Right ventricle myocardium inferior (tissue), 1 donor: Measurements from ENCODE around the gene SCCPDH. TPM values are rescaled to one million over a fixed set of nuclear protein-coding genes. Genes with fewer than 3 reads are reported as not detected.
"Not testable (repeated sequence)": the region's sequence is repeated elsewhere in the genome, so short reads cannot be mapped to it uniquely, and the experiment has no call there.

Experiments
- ATAC-seq: fragments of 200-7000 bp; cut with Tn5 transposase; one replicate; pipeline ENCODE4 v1.9.1; 2020; ENCODE audit warnings: mild to moderate bottlenecking, moderate library complexity
- DNase-seq: peaks from one replicate; pipeline ENCODE4 v3.0.0; 2021; ENCODE audit errors: missing footprints
- intact Hi-C: fragments of 100-400 bp; cut with DNase I; formaldehyde crosslinking; loops from one replicate; pipeline ENCODE4 v1.11.0; 2022
- total RNA-seq: library from RNA; stranded (reverse); fragmentation: NEBNext Ultra II Directional; extraction: Animal tissue kit (Norgen Biotek cat#: 25700); gene quantifications from one replicate; pipeline ENCODE4 v1.2.1, GENCODE V29; 2021
- donor health status: DM: no; HTN: yes; CAD: no; lungs with severe emphysema.

SCCPDH gene
- total RNA-seq, 1 donor from 2014 or later, result 31.2 TPM

GRCh38 chr1:246731873-246732272, 7.7 kb downstream of the SCCPDH start:
- intact Hi-C loops, DNase-seq, ATAC-seq: not testable (repeated sequence)

GRCh38 chr1:246733704-246734103, 9.5 kb downstream of the SCCPDH start:
- no peak for ATAC-seq
- DNase-seq, result no peak
- intact Hi-C loops, result no loop called here

GRCh38 chr1:246734866-246735265, 10.7 kb downstream of the SCCPDH start:
- intact Hi-C loops, result no loop called here
- DNase-seq (no peak), ATAC-seq (no peak)

GRCh38 chr1:246735735-246736134, 11.5 kb downstream of the SCCPDH start:
- DNase-seq, result no peak
- intact Hi-C loops, result no loop called here
- no peak for ATAC-seq

- DNase-seq (no peak), ATAC-seq (no peak)
- intact Hi-C loops, result no loop called here
Observed at GRCh38 chr1:246742396-246742795, 18.2 kb downstream of the SCCPDH start.

GRCh38 chr1:246746155-246746554, 21.9 kb downstream of the SCCPDH start:
- intact Hi-C loops, DNase-seq: not testable (repeated sequence)

GRCh38 chr1:246748006-246748405, 23.8 kb downstream of the SCCPDH start:
- no peak for DNase-seq
- intact Hi-C loops, result no loop called here
- ATAC-seq, result no peak

More at GRCh38 chr1:246746155-246746554, 21.9 kb downstream of the SCCPDH start:
- ATAC-seq, result not testable (repeated sequence)

- DNase-seq (no peak), ATAC-seq (no peak)
- intact Hi-C loops, result no loop called here
Observed at GRCh38 chr1:246748867-246749266, 24.7 kb downstream of the SCCPDH start.

- intact Hi-C loops, result loop anchor here (5.0 kb wide), 1 partner anchor 243 kb away; the partner anchor contains the start of gene SMYD3
- no peak for ATAC-seq
- DNase-seq, result no peak
Observed at GRCh38 chr1:246750752-246751151, 26.5 kb downstream of the SCCPDH start.

GRCh38 chr1:246753670-246754535, 29.7 kb downstream of the SCCPDH start:
- DNase-seq (peak; percentile 75), ATAC-seq (peak; percentile 84)
- intact Hi-C loops, result loop anchor here (2.0 to 5.0 kb wide), 2 partner anchors 65 to 247 kb away; partner anchors contain the start of gene SMYD3

GRCh38 chr1:246755419-246755818, 31.2 kb downstream of the SCCPDH start:
- intact Hi-C loops, result no loop called here
- no peak for ATAC-seq
- DNase-seq, result no peak

GRCh38 chr1:246760422-246761347, 36.5 kb downstream of the SCCPDH start:
- no peak for ATAC-seq
- no peak for DNase-seq
- intact Hi-C loops, result no loop called here

- intact Hi-C loops, result no loop called here
- ATAC-seq, result no peak
- DNase-seq, result no peak
Observed at GRCh38 chr1:246761396-246761795, 37.2 kb downstream of the SCCPDH start.

- DNase-seq (no peak), ATAC-seq (no peak)
- intact Hi-C loops, result no loop called here
Observed at GRCh38 chr1:246765521-246765920, 41.3 kb downstream of the SCCPDH start.

GRCh38 chr1:246768403-246769020, 44.3 kb downstream of the SCCPDH start:
- intact Hi-C loops, result no loop called here
- ATAC-seq (peak; percentile 5), DNase-seq (no peak)

- intact Hi-C loops, result no loop called here
- DNase-seq (peak; percentile 77), ATAC-seq (peak; percentile 95)
Observed at GRCh38 chr1:246769306-246769705, 45.1 kb downstream of the SCCPDH start.

- intact Hi-C loops, result no loop called here
- DNase-seq, result no peak
- no peak for ATAC-seq
Observed at GRCh38 chr1:246771366-246771765, 47.2 kb downstream of the SCCPDH start.

- ATAC-seq (no peak), DNase-seq (no peak)
- intact Hi-C loops, result no loop called here
Observed at GRCh38 chr1:246772686-246773085, 48.5 kb downstream of the SCCPDH start.

- intact Hi-C loops, result no loop called here
- DNase-seq (no peak), ATAC-seq (no peak)
Observed at GRCh38 chr1:246773213-246773641, 49.0 kb downstream of the SCCPDH start.
